HEK293 (cell line): Measurements from ENCODE around the gene STK26.

ENCODE experiments used
- CTCF ChIA-PET: fragments of 350-600 bp; formaldehyde crosslinking; extraction: SDS; loops from one replicate; lab custom pipeline; 2021; ENCODE audit warnings: antibody characterized with exemption; lab: Yijun Ruan, JAX
- POLR2A ChIA-PET: fragments of 300-600 bp; formaldehyde crosslinking; extraction: SDS; loops from one replicate; lab custom pipeline; 2020; ENCODE audit warnings: antibody characterized with exemption, inconsistent platforms; lab: Yijun Ruan, JAX
- H3K27ac ChIP-seq: fragments of 200-500 bp; sonication (Bioruptor generic); 2 replicates; pipeline ENCODE4 v1.5.1; 2014; ENCODE audit warnings: low read depth, low read length, control low read depth, inconsistent platforms; ENCODE audit errors: extremely low read depth
- H3K36me3 ChIP-seq, 2 experiments: fragments of 200-500 bp in 1 of 2; sonication (Bioruptor generic) in 1 of 2; 1 replicate in 1 of 2; 2 replicates in 1 of 2; pipeline ENCODE4 v1.5.1; 2014 to 2017; ENCODE audit warnings: inconsistent platforms in 2 of 2, low read length in 2 of 2; ENCODE audit not compliant: control insufficient read depth in 2 of 2, insufficient read depth in 1 of 2
- H3K4me1 ChIP-seq: fragments of 200-500 bp; sonication (Bioruptor generic); 2 replicates; pipeline ENCODE4 v1.5.1; 2014; ENCODE audit warnings: mild to moderate bottlenecking, low read length, inconsistent platforms; ENCODE audit not compliant: control insufficient read depth, insufficient read depth
- H3K4me3 ChIP-seq: 2 replicates; pipeline ENCODE4 v1.5.1; 2011; ENCODE audit warnings: low read depth, mild to moderate bottlenecking, control low read depth, low read length, moderate library complexity
- H3K9me3 ChIP-seq: fragments of 200-500 bp; sonication (Bioruptor generic); 2 replicates; pipeline ENCODE4 v1.5.1; 2014; ENCODE audit warnings: low read depth, low read length, inconsistent platforms; ENCODE audit not compliant: control insufficient read depth, insufficient read depth
- BCL11B ChIP-seq: fragments of 450-650 bp; formaldehyde crosslinking; IDR thresholded peaks from 2 replicates; pipeline ENCODE4 v1.5.1; 2016; ENCODE audit warnings: low read depth, missing biosample characterization, missing genetic modification characterization
- KLF16 ChIP-seq: fragments of 450-650 bp; formaldehyde crosslinking; IDR thresholded peaks from 2 replicates; pipeline ENCODE4 v1.5.1; 2017; ENCODE audit warnings: missing biosample characterization, missing genetic modification characterization
- ZNF155 ChIP-seq: fragments of 450-650 bp; formaldehyde crosslinking; IDR thresholded peaks from 2 replicates; pipeline ENCODE4 v1.5.1; 2016; ENCODE audit warnings: missing biosample characterization, missing genetic modification characterization
- ZNF274 ChIP-seq, 2 experiments: fragments of 200-500 bp in 1 of 2; fragments of 450-650 bp in 1 of 2; sonication (Bioruptor generic) in 1 of 2; formaldehyde crosslinking in 1 of 2; IDR thresholded peaks; 2 replicates each; pipeline versions ENCODE4 v1.5.1 to v1.6.1; 2014 to 2016; ENCODE audit warnings: borderline replicate concordance in 1 of 2, inconsistent platforms in 1 of 2, low read length in 1 of 2, missing biosample characterization in 1 of 2, missing genetic modification characterization in 1 of 2
- ZNF449 ChIP-seq: fragments of 450-650 bp; formaldehyde crosslinking; IDR thresholded peaks from 2 replicates; pipeline ENCODE4 v1.5.1; 2017; ENCODE audit warnings: missing biosample characterization, mild to moderate bottlenecking, missing genetic modification characterization, moderate library complexity
- ZNF548 ChIP-seq: fragments of 450-650 bp; formaldehyde crosslinking; IDR thresholded peaks from 2 replicates; pipeline ENCODE4 v1.5.1; 2016; ENCODE audit warnings: missing biosample characterization, missing genetic modification characterization
- ZNF585B ChIP-seq: fragments of 450-650 bp; formaldehyde crosslinking; IDR thresholded peaks from 2 replicates; pipeline ENCODE4 v1.5.1; 2016; ENCODE audit warnings: missing biosample characterization, missing genetic modification characterization
- ZNF768 ChIP-seq: fragments of 450-650 bp; formaldehyde crosslinking; IDR thresholded peaks from 2 replicates; pipeline ENCODE4 v1.5.1; 2018; ENCODE audit warnings: missing biosample characterization, mild to moderate bottlenecking, missing genetic modification characterization
- ZNF792 ChIP-seq: fragments of 450-650 bp; formaldehyde crosslinking; IDR thresholded peaks from 2 replicates; pipeline ENCODE4 v1.5.1; 2016; ENCODE audit warnings: missing biosample characterization, missing genetic modification characterization
- TF ChIP-seq, protein P1 (sequence below): fragments of 450-650 bp; formaldehyde crosslinking; IDR thresholded peaks from 2 replicates; pipeline ENCODE4 v1.5.1; 2016; ENCODE audit warnings: missing biosample characterization, missing genetic modification characterization
- TF ChIP-seq, protein P2 (sequence below): fragments of 450-650 bp; formaldehyde crosslinking; conservative IDR thresholded peaks from 2 replicates; pipeline ENCODE4 v1.5.1; 2016; ENCODE audit warnings: low read depth, missing biosample characterization, missing genetic modification characterization
- TF ChIP-seq, protein P3 (sequence below): fragments of 450-650 bp; formaldehyde crosslinking; IDR thresholded peaks from 2 replicates; pipeline ENCODE4 v1.5.1; 2016; ENCODE audit warnings: missing biosample characterization, missing genetic modification characterization
- TF ChIP-seq, protein P4 (sequence below): fragments of 450-650 bp; IDR thresholded peaks from 2 replicates; pipeline ENCODE4 v1.5.1; 2018; ENCODE audit warnings: missing biosample characterization, missing genetic modification characterization
- TF ChIP-seq, protein P5 (sequence below): fragments of 450-650 bp; formaldehyde crosslinking; IDR thresholded peaks from 2 replicates; pipeline ENCODE4 v1.5.1; 2016; ENCODE audit warnings: missing biosample characterization, missing genetic modification characterization, borderline replicate concordance
- TF ChIP-seq, protein P6 (sequence below): IDR thresholded peaks from 2 replicates; pipeline ENCODE4 v1.6.1; 2011; ENCODE audit warnings: mild to moderate bottlenecking, low read depth, low read length, borderline replicate concordance
- TF ChIP-seq, protein P7 (sequence below): fragments of 450-650 bp; formaldehyde crosslinking; IDR thresholded peaks from 2 replicates; pipeline ENCODE4 v1.5.1; 2016; ENCODE audit warnings: missing biosample characterization, missing genetic modification characterization

STK26 gene

GRCh38 chrX:131979116-131979515 lies 44.0 kb upstream of the STK26 start:
- Histone ChIP-seq H3K4me3 (no peak overlapping the region), H3K36me3 (no peaks in the 10 kb centered on the region), H3K4me1 (no peaks in the 10 kb centered on the region), H3K27ac (no peak overlapping the region), H3K9me3 (no peaks in the 10 kb centered on the region)
- CTCF ChIA-PET: no interaction called here
- TF ChIP-seq ZNF768 (tag by site-specific recombination) (no peak), ZNF449 (tag by site-specific recombination) (no peak), ZNF274 (IDR thresholded peaks at IDR 0.05; ENCODE audit: low read length) (no peak), ZNF274 (tag by site-specific recombination; IDR thresholded peaks at IDR 0.05; ENCODE audit: borderline replicate concordance) (no peak), ZNF792 (no peak), ZNF155 (tag by site-specific recombination) (no peak), ZNF585B (tag by site-specific recombination) (no peak), ZNF548 (tag by site-specific recombination) (no peak)
- TF ChIP-seq, protein P1, sequence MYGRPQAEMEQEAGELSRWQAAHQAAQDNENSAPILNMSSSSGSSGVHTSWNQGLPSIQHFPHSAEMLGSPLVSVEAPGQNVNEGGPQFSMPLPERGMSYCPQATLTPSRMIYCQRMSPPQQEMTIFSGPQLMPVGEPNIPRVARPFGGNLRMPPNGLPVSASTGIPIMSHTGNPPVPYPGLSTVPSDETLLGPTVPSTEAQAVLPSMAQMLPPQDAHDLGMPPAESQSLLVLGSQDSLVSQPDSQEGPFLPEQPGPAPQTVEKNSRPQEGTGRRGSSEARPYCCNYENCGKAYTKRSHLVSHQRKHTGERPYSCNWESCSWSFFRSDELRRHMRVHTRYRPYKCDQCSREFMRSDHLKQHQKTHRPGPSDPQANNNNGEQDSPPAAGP (tag by site-specific recombination): no peak
- TF ChIP-seq, protein P2, sequence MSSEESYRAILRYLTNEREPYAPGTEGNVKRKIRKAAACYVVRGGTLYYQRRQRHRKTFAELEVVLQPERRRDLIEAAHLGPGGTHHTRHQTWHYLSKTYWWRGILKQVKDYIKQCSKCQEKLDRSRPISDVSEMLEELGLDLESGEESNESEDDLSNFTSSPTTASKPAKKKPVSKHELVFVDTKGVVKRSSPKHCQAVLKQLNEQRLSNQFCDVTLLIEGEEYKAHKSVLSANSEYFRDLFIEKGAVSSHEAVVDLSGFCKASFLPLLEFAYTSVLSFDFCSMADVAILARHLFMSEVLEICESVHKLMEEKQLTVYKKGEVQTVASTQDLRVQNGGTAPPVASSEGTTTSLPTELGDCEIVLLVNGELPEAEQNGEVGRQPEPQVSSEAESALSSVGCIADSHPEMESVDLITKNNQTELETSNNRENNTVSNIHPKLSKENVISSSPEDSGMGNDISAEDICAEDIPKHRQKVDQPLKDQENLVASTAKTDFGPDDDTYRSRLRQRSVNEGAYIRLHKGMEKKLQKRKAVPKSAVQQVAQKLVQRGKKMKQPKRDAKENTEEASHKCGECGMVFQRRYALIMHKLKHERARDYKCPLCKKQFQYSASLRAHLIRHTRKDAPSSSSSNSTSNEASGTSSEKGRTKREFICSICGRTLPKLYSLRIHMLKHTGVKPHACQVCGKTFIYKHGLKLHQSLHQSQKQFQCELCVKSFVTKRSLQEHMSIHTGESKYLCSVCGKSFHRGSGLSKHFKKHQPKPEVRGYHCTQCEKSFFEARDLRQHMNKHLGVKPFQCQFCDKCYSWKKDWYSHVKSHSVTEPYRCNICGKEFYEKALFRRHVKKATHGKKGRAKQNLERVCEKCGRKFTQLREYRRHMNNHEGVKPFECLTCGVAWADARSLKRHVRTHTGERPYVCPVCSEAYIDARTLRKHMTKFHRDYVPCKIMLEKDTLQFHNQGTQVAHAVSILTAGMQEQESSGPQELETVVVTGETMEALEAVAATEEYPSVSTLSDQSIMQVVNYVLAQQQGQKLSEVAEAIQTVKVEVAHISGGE (tag by site-specific recombination): no peak
- TF ChIP-seq, protein P3, sequence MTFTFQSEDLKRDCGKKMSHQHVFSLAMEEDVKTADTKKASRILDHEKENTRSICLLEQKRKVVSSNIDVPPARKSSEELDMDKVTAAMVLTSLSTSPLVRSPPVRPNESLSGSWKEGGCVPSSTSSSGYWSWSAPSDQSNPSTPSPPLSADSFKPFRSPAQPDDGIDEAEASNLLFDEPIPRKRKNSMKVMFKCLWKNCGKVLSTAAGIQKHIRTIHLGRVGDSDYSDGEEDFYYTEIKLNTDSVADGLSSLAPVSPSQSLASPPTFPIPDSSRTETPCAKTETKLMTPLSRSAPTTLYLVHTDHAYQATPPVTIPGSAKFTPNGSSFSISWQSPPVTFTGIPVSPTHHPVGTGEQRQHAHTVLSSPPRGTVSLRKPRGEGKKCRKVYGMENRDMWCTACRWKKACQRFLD (tag by site-specific recombination): no peak
- POLR2A ChIA-PET: no interaction called here

GRCh38 chrX:131985526-131986049 lies 37.5 kb upstream of the STK26 start:
- no peaks in the 10 kb centered on the region for H3K36me3 ChIP-seq
- H3K9me3 ChIP-seq: no peaks in the 10 kb centered on the region
- no peaks in the 10 kb centered on the region for H3K4me1 ChIP-seq
- POLR2A ChIA-PET: no interaction called here
- CTCF ChIA-PET: no interaction called here
- TF ChIP-seq, protein P4, sequence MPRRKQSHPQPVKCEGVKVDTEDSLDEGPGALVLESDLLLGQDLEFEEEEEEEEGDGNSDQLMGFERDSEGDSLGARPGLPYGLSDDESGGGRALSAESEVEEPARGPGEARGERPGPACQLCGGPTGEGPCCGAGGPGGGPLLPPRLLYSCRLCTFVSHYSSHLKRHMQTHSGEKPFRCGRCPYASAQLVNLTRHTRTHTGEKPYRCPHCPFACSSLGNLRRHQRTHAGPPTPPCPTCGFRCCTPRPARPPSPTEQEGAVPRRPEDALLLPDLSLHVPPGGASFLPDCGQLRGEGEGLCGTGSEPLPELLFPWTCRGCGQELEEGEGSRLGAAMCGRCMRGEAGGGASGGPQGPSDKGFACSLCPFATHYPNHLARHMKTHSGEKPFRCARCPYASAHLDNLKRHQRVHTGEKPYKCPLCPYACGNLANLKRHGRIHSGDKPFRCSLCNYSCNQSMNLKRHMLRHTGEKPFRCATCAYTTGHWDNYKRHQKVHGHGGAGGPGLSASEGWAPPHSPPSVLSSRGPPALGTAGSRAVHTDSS (tag by site-specific recombination): no peak
- TF ChIP-seq, protein P5, sequence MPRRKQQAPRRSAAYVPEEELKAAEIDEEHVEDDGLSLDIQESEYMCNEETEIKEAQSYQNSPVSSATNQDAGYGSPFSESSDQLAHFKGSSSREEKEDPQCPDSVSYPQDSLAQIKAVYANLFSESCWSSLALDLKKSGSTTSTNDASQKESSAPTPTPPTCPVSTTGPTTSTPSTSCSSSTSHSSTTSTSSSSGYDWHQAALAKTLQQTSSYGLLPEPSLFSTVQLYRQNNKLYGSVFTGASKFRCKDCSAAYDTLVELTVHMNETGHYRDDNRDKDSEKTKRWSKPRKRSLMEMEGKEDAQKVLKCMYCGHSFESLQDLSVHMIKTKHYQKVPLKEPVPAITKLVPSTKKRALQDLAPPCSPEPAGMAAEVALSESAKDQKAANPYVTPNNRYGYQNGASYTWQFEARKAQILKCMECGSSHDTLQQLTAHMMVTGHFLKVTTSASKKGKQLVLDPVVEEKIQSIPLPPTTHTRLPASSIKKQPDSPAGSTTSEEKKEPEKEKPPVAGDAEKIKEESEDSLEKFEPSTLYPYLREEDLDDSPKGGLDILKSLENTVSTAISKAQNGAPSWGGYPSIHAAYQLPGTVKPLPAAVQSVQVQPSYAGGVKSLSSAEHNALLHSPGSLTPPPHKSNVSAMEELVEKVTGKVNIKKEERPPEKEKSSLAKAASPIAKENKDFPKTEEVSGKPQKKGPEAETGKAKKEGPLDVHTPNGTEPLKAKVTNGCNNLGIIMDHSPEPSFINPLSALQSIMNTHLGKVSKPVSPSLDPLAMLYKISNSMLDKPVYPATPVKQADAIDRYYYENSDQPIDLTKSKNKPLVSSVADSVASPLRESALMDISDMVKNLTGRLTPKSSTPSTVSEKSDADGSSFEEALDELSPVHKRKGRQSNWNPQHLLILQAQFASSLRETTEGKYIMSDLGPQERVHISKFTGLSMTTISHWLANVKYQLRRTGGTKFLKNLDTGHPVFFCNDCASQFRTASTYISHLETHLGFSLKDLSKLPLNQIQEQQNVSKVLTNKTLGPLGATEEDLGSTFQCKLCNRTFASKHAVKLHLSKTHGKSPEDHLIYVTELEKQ (tag by site-specific recombination): no peak
- TF ChIP-seq KLF16 (tag by site-specific recombination) (no peak), BCL11B (tag by site-specific recombination) (no peak)
- TF ChIP-seq, protein P6, sequence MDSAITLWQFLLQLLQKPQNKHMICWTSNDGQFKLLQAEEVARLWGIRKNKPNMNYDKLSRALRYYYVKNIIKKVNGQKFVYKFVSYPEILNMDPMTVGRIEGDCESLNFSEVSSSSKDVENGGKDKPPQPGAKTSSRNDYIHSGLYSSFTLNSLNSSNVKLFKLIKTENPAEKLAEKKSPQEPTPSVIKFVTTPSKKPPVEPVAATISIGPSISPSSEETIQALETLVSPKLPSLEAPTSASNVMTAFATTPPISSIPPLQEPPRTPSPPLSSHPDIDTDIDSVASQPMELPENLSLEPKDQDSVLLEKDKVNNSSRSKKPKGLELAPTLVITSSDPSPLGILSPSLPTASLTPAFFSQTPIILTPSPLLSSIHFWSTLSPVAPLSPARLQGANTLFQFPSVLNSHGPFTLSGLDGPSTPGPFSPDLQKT: no peak
- TF ChIP-seq, protein P7, sequence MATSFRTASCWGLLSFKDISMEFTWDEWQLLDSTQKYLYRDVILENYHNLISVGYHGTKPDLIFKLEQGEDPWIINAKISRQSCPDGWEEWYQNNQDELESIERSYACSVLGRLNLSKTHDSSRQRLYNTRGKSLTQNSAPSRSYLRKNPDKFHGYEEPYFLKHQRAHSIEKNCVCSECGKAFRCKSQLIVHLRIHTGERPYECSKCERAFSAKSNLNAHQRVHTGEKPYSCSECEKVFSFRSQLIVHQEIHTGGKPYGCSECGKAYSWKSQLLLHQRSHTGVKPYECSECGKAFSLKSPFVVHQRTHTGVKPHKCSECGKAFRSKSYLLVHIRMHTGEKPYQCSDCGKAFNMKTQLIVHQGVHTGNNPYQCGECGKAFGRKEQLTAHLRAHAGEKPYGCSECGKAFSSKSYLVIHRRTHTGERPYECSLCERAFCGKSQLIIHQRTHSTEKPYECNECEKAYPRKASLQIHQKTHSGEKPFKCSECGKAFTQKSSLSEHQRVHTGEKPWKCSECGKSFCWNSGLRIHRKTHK: no peak
- H3K4me3 ChIP-seq: no peak overlapping the region
- H3K27ac ChIP-seq: no peak overlapping the region
